GM12878 (cell line): ENCODE results near the gene TMEM25. TPM values are rescaled to one million over a fixed set of nuclear protein-coding genes. Genes with fewer than 3 reads are reported as not detected.
"Not testable (repeated sequence)": the region's sequence is repeated elsewhere in the genome, so short reads cannot be mapped to it uniquely, and the experiment has no call there.

Source experiments
- ATAC-seq: fragments of 200-7000 bp; cut with Tn5 transposase; 3 replicates; pipeline ENCODE4 v1.9.1; 2020; ENCODE audit warnings: mild to moderate bottlenecking, moderate library complexity
- BruUV-seq: library from RNA; stranded (reverse); fragments of 400-500 nt; replicated peaks from 2 replicates; lab custom pipeline; 2021; lab: Mats Ljungman, UMichigan
- CTCF ChIA-PET: fragments of 300-600 bp; sonication (Branson Sonifier 250); formaldehyde crosslinking; extraction: SDS; loops from one replicate; lab custom pipeline; 2021; ENCODE audit warnings: inconsistent platforms; lab: Yijun Ruan, JAX
- POLR2A ChIA-PET: fragments of 350-600 bp; formaldehyde crosslinking; extraction: SDS; loops from one replicate; lab custom pipeline; 2021; ENCODE audit warnings: inconsistent platforms; lab: Charles Lee
- RAD21 ChIA-PET: fragments of 300-600 bp; sonication (Branson Sonifier 250); formaldehyde crosslinking; loops from one replicate; lab custom pipeline; 2023; ENCODE audit warnings: antibody characterized with exemption; ENCODE audit not compliant: unreplicated experiment; lab: Charles Lee
- SMC1A ChIA-PET: fragments of 300-600 bp; sonication (Branson Sonifier 250); formaldehyde crosslinking; loops from one replicate; lab custom pipeline; 2023; ENCODE audit not compliant: unreplicated experiment, uncharacterized antibody; lab: Charles Lee
- DNase-seq: peaks from one replicate; pipeline ENCODE4 v3.0.0-alpha.2; 2011; ENCODE audit warnings: low read depth, low spot score
- FAIRE-seq: peaks from 3 replicates; lab custom pipeline; 2011; peaks lifted over from hg19 to GRCh38; lab: Jason Lieb, UNC
- H2AFZ ChIP-seq: 2 replicates; pipeline ENCODE4 v1.6.0; 2011; ENCODE audit warnings: low read depth, low read length, control low read depth; ENCODE audit not compliant: control insufficient read depth
- H3K27ac ChIP-seq: 2 replicates; pipeline ENCODE4 v1.5.1; 2011; ENCODE audit warnings: control low read depth; ENCODE audit not compliant: control insufficient read depth, insufficient read depth
- H3K27me3 ChIP-seq, 2 experiments: replicated peaks in 1 of 2; 2 replicates each; pipeline versions ENCODE4 v1.6.0 to v1.6.1; 2011; ENCODE audit warnings: low read length in 1 of 2; ENCODE audit not compliant: control insufficient read depth in 2 of 2, insufficient read depth in 2 of 2
- H3K36me3 ChIP-seq, 2 experiments: 2 replicates each; pipeline ENCODE4 v1.5.1; 2011; ENCODE audit warnings: low read length in 1 of 2; ENCODE audit not compliant: control insufficient read depth in 2 of 2, insufficient read depth in 2 of 2
- H3K4me1 ChIP-seq: 2 replicates; pipeline ENCODE4 v1.6.1; 2011; ENCODE audit warnings: mild to moderate bottlenecking, low read length, moderate library complexity, mixed read lengths; ENCODE audit not compliant: control insufficient read depth, insufficient read depth
- H3K4me2 ChIP-seq: 2 replicates; pipeline ENCODE4 v1.6.0; 2011; ENCODE audit warnings: control low read depth; ENCODE audit not compliant: control insufficient read depth, insufficient read depth
- H3K4me3 ChIP-seq: fragments of 200-600 bp; sonication (generic); 2 replicates; pipeline ENCODE4 v1.5.1; 2016
- H3K79me2 ChIP-seq: 2 replicates; pipeline ENCODE4 v1.6.0; 2011; ENCODE audit warnings: low read length; ENCODE audit not compliant: control insufficient read depth, insufficient read depth
- H3K9ac ChIP-seq: 2 replicates; pipeline ENCODE4 v1.8.0; 2011; ENCODE audit warnings: low read length, control low read depth, mixed read lengths; ENCODE audit not compliant: control insufficient read depth, insufficient read depth
- H3K9me3 ChIP-seq: replicated peaks from 3 replicates; pipeline ENCODE4 v1.5.1; 2011; ENCODE audit warnings: mild to moderate bottlenecking, low read length; ENCODE audit not compliant: control insufficient read depth, insufficient read depth
- H4K20me1 ChIP-seq: 2 replicates; pipeline ENCODE4 v1.6.0; 2011; ENCODE audit not compliant: control insufficient read depth, insufficient read depth
- MLLT1 ChIP-seq: fragments of 450-650 bp; IDR thresholded peaks from 2 replicates; pipeline ENCODE4 v1.6.1; 2016; ENCODE audit warnings: mild to moderate bottlenecking
- ZZZ3 ChIP-seq: IDR thresholded peaks from 2 replicates; pipeline ENCODE4 v1.6.1; 2011; ENCODE audit warnings: low read depth; ENCODE audit not compliant: control insufficient read depth, insufficient read length
- WGBS: methylation state at CpG from one replicate; pipeline ENCODE4 v1.1.6; 2016; ENCODE audit warnings: low lambda C conversion rate; ENCODE audit not compliant: insufficient replicate concordance, insufficient coverage; ENCODE audit errors: missing lambda C conversion rate; 5-methylcytosine and 5-hydroxymethylcytosine counted together
- in situ Hi-C: fragments of 300-500 bp; cut with MboI; formaldehyde crosslinking; loops from 9 replicates; pipeline ENCODE4 v1.14.3; 2018; ENCODE audit warnings: mixed read lengths
- intact Hi-C: fragments of 100-400 bp; cut with micrococcal nuclease; formaldehyde crosslinking; loops from one replicate; pipeline ENCODE4 v1.14.2; 2022; ENCODE audit not compliant: unreplicated experiment
- polyA plus RNA-seq, 11 experiments: library from polyadenylated mRNA; depleted of rRNA in 4 of 11; unstranded in 6 of 11; stranded (reverse) in 5 of 11; fragments of >200 nt; fragmentation: Nextera tagmentation in 4 of 11; fragmentation: Illumina TruSeq in 1 of 11; extraction: Ambion mirVana in 4 of 11; extraction: Trizol in 1 of 11; gene quantifications; 1 replicate in 1 of 11; 2 replicates in 10 of 11; pipeline versions ENCODE4 v1.2.1 to v1.2.3, GENCODE V29; 2011 to 2016; ENCODE audit warnings: inconsistent platforms in 2 of 11, missing spikeins in 2 of 11, low read depth in 1 of 11
- total RNA-seq, 4 experiments: library from RNA; depleted of rRNA in 3 of 4; stranded (reverse); fragments of >200 nt in 3 of 4; fragmentation: Illumina TruSeq in 1 of 4; extraction: Trizol in 1 of 4; gene quantifications; 2 replicates each; pipeline versions ENCODE4 v1.2.1 to v1.2.3, GENCODE V29; 2013 to 2021

Gene TMEM25
- total and polyA plus RNA-seq, 10 of the 15 experiments (the other 5 are each of a cell fraction or from before 2014, with no cell fraction given) = 1.4 to 13.9 (median 7.8) TPM

- peak overlapping the region; percentile 84 for H3K4me2 ChIP-seq
- BruUV-seq = no TSS peak
- H3K4me1 ChIP-seq = peaks cover 3% of the 10 kb centered on the region; the same call in 1 of the 2 replicates
- H2AFZ ChIP-seq = no peak overlapping the region
- in situ Hi-C loops (no loop called here), intact Hi-C loops (loop anchor here (10.0 kb wide), 1 partner anchor 280 kb away; no protein-coding TSS in a partner anchor)
- 0 out of 2 replicates have a peak, but pooled peaks cover 3% of the 10 kb centered on the region for H4K20me1 ChIP-seq
- over 99% methylated on average over 7 of the region's 7 CpGs for WGBS
- H3K79me2 ChIP-seq = peaks cover 71% of the 10 kb centered on the region
- no peak for ATAC-seq
- DNase-seq = no peak
- TF ChIP-seq ZZZ3 (no peak), MLLT1 (peak; percentile 80)
- ChIA-PET SMC1A (no interaction called here), RAD21 (no interaction called here), POLR2A (no interaction called here), CTCF (interaction anchor here (0.6 to 1.0 kb wide), 2 partner anchors 18 to 126 kb away, joined by 3 to 4 read pairs; no protein-coding TSS in a partner anchor)
- no peaks in the 10 kb centered on the region for H3K9me3 ChIP-seq
- H3K4me3 ChIP-seq = peak overlapping the region; percentile 28; the same call in 1 of the 2 replicates
- no peaks in the 10 kb centered on the region for H3K27me3 ChIP-seq
- no peak for FAIRE-seq
- no peak overlapping the region for H3K9ac ChIP-seq
- peaks cover 0 to 5% of the 10 kb centered on the region in 2 experiments; a peak in 1 of 4 replicates for H3K36me3 ChIP-seq
- no peak overlapping the region for H3K27ac ChIP-seq
Observed at GRCh38 chr11:118574636-118575035, 43.6 kb downstream of the TMEM25 start.

GRCh38 chr11:118577995-118578394 lies 47.0 kb downstream of the TMEM25 start:
- SMC1A ChIA-PET = interaction anchor here (1.1 kb wide), 1 partner anchor 17 kb away, joined by 3 read pairs; no protein-coding TSS in a partner anchor
- H3K4me1 ChIP-seq, H3K4me2 ChIP-seq, ATAC-seq, H3K9me3 ChIP-seq, H3K9ac ChIP-seq, H3K4me3 ChIP-seq, FAIRE-seq, H4K20me1 ChIP-seq, H3K27me3 ChIP-seq, in situ Hi-C loops, POLR2A ChIA-PET, H3K36me3 ChIP-seq, DNase-seq, BruUV-seq, H2AFZ ChIP-seq, H3K27ac ChIP-seq, RAD21 ChIA-PET: not testable (repeated sequence)
- CTCF ChIA-PET = interaction anchor here (0.7 to 1.3 kb wide), 2 partner anchors 34 to 82 kb away, joined by 3 to 4 read pairs; no protein-coding TSS in a partner anchor
- intact Hi-C loops = loop anchor here (10.0 kb wide), 1 partner anchor 283 kb away; no protein-coding TSS in a partner anchor
- peaks cover 68% of the 10 kb centered on the region for H3K79me2 ChIP-seq
